ENCODE data around the gene BCAT1. TPM values are rescaled to one million over a fixed set of nuclear protein-coding genes. Genes with fewer than 3 reads are reported as not detected.

Gene BCAT1
- total and polyA plus RNA-seq, 9 of the 15 experiments (the other 6 are each of a cell fraction or from before 2014, with no cell fraction given) = 38.5 to 157 (median 66.8) TPM

DNA sequence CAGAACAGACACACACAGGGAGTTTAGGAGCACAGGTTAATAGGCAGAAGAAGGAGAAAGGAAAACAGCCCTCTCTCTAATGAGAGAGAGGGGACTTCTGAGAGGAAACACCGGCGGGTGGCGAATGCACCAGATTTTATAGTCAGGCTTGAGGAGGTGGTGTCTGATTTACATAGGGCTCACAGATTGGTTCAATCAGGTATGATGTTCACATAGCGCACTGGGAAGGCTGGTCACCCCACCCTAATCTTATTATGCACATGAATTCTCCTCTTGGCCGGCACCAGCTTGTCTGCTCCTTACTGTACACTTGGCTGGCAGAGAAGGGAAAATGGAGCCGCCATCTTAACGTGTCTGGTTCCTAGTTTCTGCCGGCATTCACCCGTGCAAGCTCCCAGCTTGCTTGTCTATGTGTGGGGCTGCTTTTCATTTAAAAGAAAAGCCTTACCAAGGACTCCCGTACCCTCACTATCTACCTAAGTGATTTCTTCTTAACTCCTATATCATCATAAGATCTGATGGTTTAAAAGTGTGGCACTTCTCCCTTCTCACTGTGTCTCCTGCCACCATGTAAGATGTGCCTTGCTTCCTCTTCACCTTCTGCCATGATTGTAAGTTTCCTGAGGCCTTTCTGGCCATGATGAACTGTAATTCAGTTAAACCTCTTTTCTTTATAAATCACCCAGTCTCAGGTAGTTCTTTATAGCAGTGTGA is 15.1 kb downstream of the BCAT1 start (continued):
- TF ChIP-seq IRF9 (tag; IDR thresholded peaks at IDR 0.05) (no peak), CC2D1A (IDR thresholded peaks at IDR 0.05) (no peak), ZNF75A (CRISPR knock-in tag; IDR thresholded peaks at IDR 0.05) (no peak), CBX2 (IDR thresholded peaks at IDR 0.05; ENCODE audit: insufficient read depth, low read length, poor library complexity, severe bottlenecking) (no peak), ZBTB17 (CRISPR knock-in tag; IDR thresholded peaks at IDR 0.05) (no peak), DMBX1 (CRISPR knock-in tag; IDR thresholded peaks at IDR 0.05; ENCODE audit: borderline replicate concordance) (no peak), KDM5B (IDR thresholded peaks at IDR 0.05; ENCODE audit: insufficient replicate concordance, low read depth, low read length) (peak; percentile 50), ZZZ3 (IDR thresholded peaks at IDR 0.05) (no peak), CCAR2 (IDR thresholded peaks at IDR 0.05; ENCODE audit: low read depth, low read length) (no peak), HMGXB4 (CRISPR knock-in tag; IDR thresholded peaks at IDR 0.05) (no peak), CBX1 (IDR thresholded peaks at IDR 0.05; ENCODE audit: low read depth) (no peak), MLLT1 (IDR thresholded peaks at IDR 0.05) (0 out of 4 replicates have a peak, but pooled peaks of 1 of the 2 experiments have one; percentile 9), EHMT2 (IDR thresholded peaks at IDR 0.05) (0 out of 2 replicates have a peak, but pooled peaks have one; percentile 7), POLR2AphosphoS5 (IDR thresholded peaks at IDR 0.05; ENCODE audit: control insufficient read depth, insufficient read depth, low read depth, low read length) (peak; percentile 92), ZNF830 (CRISPR knock-in tag; IDR thresholded peaks at IDR 0.05) (no peak), TCF3 (CRISPR knock-in tag; IDR thresholded peaks at IDR 0.05) (no peak), MAFG (tag; conservative IDR thresholded peaks at IDR 0.05) (no peak), RAD51 (IDR thresholded peaks at IDR 0.05; ENCODE audit: borderline replicate concordance, low read depth) (no peak), POLR2A (conservative IDR thresholded peaks at IDR 0.05) (peak; percentile 94)
- TF ChIP-seq, protein P1, sequence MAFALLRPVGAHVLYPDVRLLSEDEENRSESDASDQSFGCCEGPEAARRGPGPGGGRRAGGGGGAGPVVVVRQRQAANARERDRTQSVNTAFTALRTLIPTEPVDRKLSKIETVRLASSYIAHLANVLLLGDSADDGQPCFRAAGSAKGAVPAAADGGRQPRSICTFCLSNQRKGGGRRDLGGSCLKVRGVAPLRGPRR (CRISPR knock-in tag; IDR thresholded peaks at IDR 0.05) = no peak
- TF ChIP-seq, protein P2, sequence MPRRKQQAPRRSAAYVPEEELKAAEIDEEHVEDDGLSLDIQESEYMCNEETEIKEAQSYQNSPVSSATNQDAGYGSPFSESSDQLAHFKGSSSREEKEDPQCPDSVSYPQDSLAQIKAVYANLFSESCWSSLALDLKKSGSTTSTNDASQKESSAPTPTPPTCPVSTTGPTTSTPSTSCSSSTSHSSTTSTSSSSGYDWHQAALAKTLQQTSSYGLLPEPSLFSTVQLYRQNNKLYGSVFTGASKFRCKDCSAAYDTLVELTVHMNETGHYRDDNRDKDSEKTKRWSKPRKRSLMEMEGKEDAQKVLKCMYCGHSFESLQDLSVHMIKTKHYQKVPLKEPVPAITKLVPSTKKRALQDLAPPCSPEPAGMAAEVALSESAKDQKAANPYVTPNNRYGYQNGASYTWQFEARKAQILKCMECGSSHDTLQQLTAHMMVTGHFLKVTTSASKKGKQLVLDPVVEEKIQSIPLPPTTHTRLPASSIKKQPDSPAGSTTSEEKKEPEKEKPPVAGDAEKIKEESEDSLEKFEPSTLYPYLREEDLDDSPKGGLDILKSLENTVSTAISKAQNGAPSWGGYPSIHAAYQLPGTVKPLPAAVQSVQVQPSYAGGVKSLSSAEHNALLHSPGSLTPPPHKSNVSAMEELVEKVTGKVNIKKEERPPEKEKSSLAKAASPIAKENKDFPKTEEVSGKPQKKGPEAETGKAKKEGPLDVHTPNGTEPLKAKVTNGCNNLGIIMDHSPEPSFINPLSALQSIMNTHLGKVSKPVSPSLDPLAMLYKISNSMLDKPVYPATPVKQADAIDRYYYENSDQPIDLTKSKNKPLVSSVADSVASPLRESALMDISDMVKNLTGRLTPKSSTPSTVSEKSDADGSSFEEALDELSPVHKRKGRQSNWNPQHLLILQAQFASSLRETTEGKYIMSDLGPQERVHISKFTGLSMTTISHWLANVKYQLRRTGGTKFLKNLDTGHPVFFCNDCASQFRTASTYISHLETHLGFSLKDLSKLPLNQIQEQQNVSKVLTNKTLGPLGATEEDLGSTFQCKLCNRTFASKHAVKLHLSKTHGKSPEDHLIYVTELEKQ (CRISPR knock-in tag; IDR thresholded peaks at IDR 0.05) = no peak
